Activated naive CD8-positive, alpha-beta T cell treated with anti-CD3 and anti-CD28 coated beads, Interleukin-2, amount 50 U/mL, for 24 hours (primary cell): ENCODE results near the gene ERMAP.

Experiments
- ATAC-seq: fragments of 150-1000 bp; cut with Tn5 transposase; one replicate; pipeline ENCODE4 v1.10.0; 2021
- DNase-seq: peaks from one replicate; pipeline ENCODE4 v3.0.0; 2021
- H3K27ac Mint-ChIP-seq: one replicate; pipeline ENCODE4 v1.8.0; 2021; ENCODE audit warnings: mild to moderate bottlenecking, mixed read lengths
- H3K27me3 Mint-ChIP-seq: one replicate; pipeline ENCODE4 v1.8.0; 2021; ENCODE audit warnings: mixed read lengths
- H3K36me3 Mint-ChIP-seq: one replicate; pipeline ENCODE4 v1.8.0; 2021; ENCODE audit warnings: low read depth, mixed read lengths
- H3K4me1 Mint-ChIP-seq: one replicate; pipeline ENCODE4 v1.8.0; 2021; ENCODE audit warnings: mixed read lengths
- H3K4me3 Mint-ChIP-seq: one replicate; pipeline ENCODE4 v1.8.0; 2021; ENCODE audit warnings: mild to moderate bottlenecking, moderate library complexity, mixed read lengths
- H3K9me3 Mint-ChIP-seq: one replicate; pipeline ENCODE4 v1.8.0; 2021; ENCODE audit warnings: mixed read lengths

Gene ERMAP

GRCh38 chr1:42816585-42817439 is at the start of gene ERMAP, which contains the start of gene SVBP:
TSS of gene ERMAP (plus strand) at chr1:42817122. CDS start at chr1:42830449, 13,327 bp downstream.
TSS of gene SVBP (minus strand) at chr1:42817397. CDS start at chr1:42816544, 853 bp downstream.
- Mint-ChIP-seq H3K36me3 (peaks cover 4% of the 10 kb centered on the region), H3K27me3 (no peaks in the 10 kb centered on the region), H3K9me3 (no peaks in the 10 kb centered on the region), H3K4me3 (peak within 1 kb of the TSS; percentile 81), H3K27ac (peak within 1 kb of the TSS; percentile 79), H3K4me1 (peaks cover 19% of the 10 kb centered on the region)
- ATAC-seq: peak; percentile 89
- DNase-seq: peak; percentile 96

GRCh38 chr1:42767510-42768000 is 49.4 kb upstream of the ERMAP start:
- Mint-ChIP-seq H3K27ac (peak overlapping the region; percentile 80), H3K4me1 (peaks cover 34% of the 10 kb centered on the region), H3K36me3 (peaks cover 19% of the 10 kb centered on the region), H3K9me3 (no peaks in the 10 kb centered on the region), H3K4me3 (no peak overlapping the region), H3K27me3 (no peaks in the 10 kb centered on the region)
- ATAC-seq: peak; percentile 2
- no peak for DNase-seq

GRCh38 chr1:42768172-42768571 is 48.8 kb upstream of the ERMAP start:
- H3K4me3 Mint-ChIP-seq: no peak overlapping the region
- no peaks in the 10 kb centered on the region for H3K27me3 Mint-ChIP-seq
- peak overlapping the region; percentile 80 for H3K27ac Mint-ChIP-seq
- no peaks in the 10 kb centered on the region for H3K9me3 Mint-ChIP-seq
- ATAC-seq (no peak), DNase-seq (no peak)
- peaks cover 21% of the 10 kb centered on the region for H3K36me3 Mint-ChIP-seq
- peaks cover 37% of the 10 kb centered on the region for H3K4me1 Mint-ChIP-seq

- DNase-seq (no peak), ATAC-seq (no peak)
- Mint-ChIP-seq H3K27me3 (no peaks in the 10 kb centered on the region), H3K4me1 (peaks cover 38% of the 10 kb centered on the region), H3K27ac (no peak overlapping the region), H3K9me3 (no peaks in the 10 kb centered on the region), H3K4me3 (no peak overlapping the region), H3K36me3 (peaks cover 28% of the 10 kb centered on the region)
Observed at GRCh38 chr1:42769811-42770210, 47.1 kb upstream of the ERMAP start.

GRCh38 chr1:42773420-42773819 is 43.5 kb upstream of the ERMAP start:
- no peak for DNase-seq
- no peaks in the 10 kb centered on the region for H3K9me3 Mint-ChIP-seq
- no peaks in the 10 kb centered on the region for H3K27me3 Mint-ChIP-seq
- peaks cover 34% of the 10 kb centered on the region for H3K4me1 Mint-ChIP-seq
- H3K36me3 Mint-ChIP-seq: peaks cover 49% of the 10 kb centered on the region
- ATAC-seq: no peak
- no peak overlapping the region for H3K4me3 Mint-ChIP-seq
- H3K27ac Mint-ChIP-seq: peak overlapping the region; percentile 1

GRCh38 chr1:42774928-42775526 is 41.9 kb upstream of the ERMAP start:
- Mint-ChIP-seq H3K4me3 (no peak overlapping the region), H3K36me3 (peaks cover 54% of the 10 kb centered on the region), H3K27ac (no peak overlapping the region), H3K9me3 (no peaks in the 10 kb centered on the region), H3K27me3 (no peaks in the 10 kb centered on the region), H3K4me1 (peaks cover 26% of the 10 kb centered on the region)
- ATAC-seq (no peak), DNase-seq (no peak)

- no peaks in the 10 kb centered on the region for H3K27me3 Mint-ChIP-seq
- peaks cover 55% of the 10 kb centered on the region for H3K36me3 Mint-ChIP-seq
- no peak for ATAC-seq
- no peak overlapping the region for H3K4me3 Mint-ChIP-seq
- no peak overlapping the region for H3K27ac Mint-ChIP-seq
- peaks cover 21% of the 10 kb centered on the region for H3K4me1 Mint-ChIP-seq
- H3K9me3 Mint-ChIP-seq: no peaks in the 10 kb centered on the region
- no peak for DNase-seq
Observed at GRCh38 chr1:42776502-42776901, 40.4 kb upstream of the ERMAP start.

GRCh38 chr1:42777852-42778251 is 39.1 kb upstream of the ERMAP start:
- Mint-ChIP-seq H3K36me3 (peaks cover 56% of the 10 kb centered on the region), H3K9me3 (no peaks in the 10 kb centered on the region), H3K27ac (no peak overlapping the region), H3K4me3 (no peak overlapping the region), H3K27me3 (no peaks in the 10 kb centered on the region), H3K4me1 (peaks cover 15% of the 10 kb centered on the region)
- ATAC-seq: no peak
- peak; percentile 23 for DNase-seq

GRCh38 chr1:42779725-42780124 is 37.2 kb upstream of the ERMAP start:
- ATAC-seq (no peak), DNase-seq (no peak)
- Mint-ChIP-seq H3K36me3 (peaks cover 52% of the 10 kb centered on the region), H3K4me3 (no peak overlapping the region), H3K9me3 (no peaks in the 10 kb centered on the region), H3K27ac (no peak overlapping the region), H3K4me1 (peaks cover 11% of the 10 kb centered on the region), H3K27me3 (no peaks in the 10 kb centered on the region)

GRCh38 chr1:42780176-42780575 is 36.7 kb upstream of the ERMAP start:
- H3K9me3 Mint-ChIP-seq: no peaks in the 10 kb centered on the region
- no peak for ATAC-seq
- no peak for DNase-seq
- H3K27me3 Mint-ChIP-seq: no peaks in the 10 kb centered on the region
- H3K27ac Mint-ChIP-seq: no peak overlapping the region
- peaks cover 12% of the 10 kb centered on the region for H3K4me1 Mint-ChIP-seq
- peaks cover 47% of the 10 kb centered on the region for H3K36me3 Mint-ChIP-seq
- no peak overlapping the region for H3K4me3 Mint-ChIP-seq

- peaks cover 22% of the 10 kb centered on the region for H3K4me1 Mint-ChIP-seq
- H3K27ac Mint-ChIP-seq: no peak overlapping the region
- DNase-seq (no peak), ATAC-seq (no peak)
- no peak overlapping the region for H3K4me3 Mint-ChIP-seq
- H3K9me3 Mint-ChIP-seq: no peaks in the 10 kb centered on the region
- no peaks in the 10 kb centered on the region for H3K27me3 Mint-ChIP-seq
- H3K36me3 Mint-ChIP-seq: peaks cover 33% of the 10 kb centered on the region
Observed at GRCh38 chr1:42783092-42783491, 33.8 kb upstream of the ERMAP start.

- DNase-seq (no peak), ATAC-seq (no peak)
- no peak overlapping the region for H3K4me3 Mint-ChIP-seq
- H3K27ac Mint-ChIP-seq: no peak overlapping the region
- no peaks in the 10 kb centered on the region for H3K9me3 Mint-ChIP-seq
- peaks cover 20% of the 10 kb centered on the region for H3K4me1 Mint-ChIP-seq
- H3K36me3 Mint-ChIP-seq: peaks cover 25% of the 10 kb centered on the region
- H3K27me3 Mint-ChIP-seq: no peaks in the 10 kb centered on the region
Observed at GRCh38 chr1:42784547-42784945, 32.4 kb upstream of the ERMAP start.

GRCh38 chr1:42784946-42785693 is 31.8 kb upstream of the ERMAP start, which contains the start of gene TMEM269:
TSS of gene TMEM269 (plus strand) at chr1:42784991. CDS start at chr1:42789894, 4,903 bp downstream.
- H3K4me3 Mint-ChIP-seq: peak within 1 kb of the TSS; percentile 62
- H3K36me3 Mint-ChIP-seq: peaks cover 19% of the 10 kb centered on the region
- H3K9me3 Mint-ChIP-seq: no peaks in the 10 kb centered on the region
- ATAC-seq: peak; percentile 55
- H3K4me1 Mint-ChIP-seq: peaks cover 16% of the 10 kb centered on the region
- no peak within 1 kb of the TSS for H3K27ac Mint-ChIP-seq
- no peaks in the 10 kb centered on the region for H3K27me3 Mint-ChIP-seq
- peak; percentile 46 for DNase-seq

- peaks cover 16% of the 10 kb centered on the region for H3K4me1 Mint-ChIP-seq
- no peaks in the 10 kb centered on the region for H3K27me3 Mint-ChIP-seq
- ATAC-seq (no peak), DNase-seq (no peak)
- no peak overlapping the region for H3K27ac Mint-ChIP-seq
- no peak overlapping the region for H3K4me3 Mint-ChIP-seq
- no peaks in the 10 kb centered on the region for H3K9me3 Mint-ChIP-seq
- peaks cover 14% of the 10 kb centered on the region for H3K36me3 Mint-ChIP-seq
Observed at GRCh38 chr1:42786097-42786496, 30.8 kb upstream of the ERMAP start.
